ENCODE data around the gene OLAH. TPM values are rescaled to one million over a fixed set of nuclear protein-coding genes. Genes with fewer than 3 reads are reported as not detected.
A peak's percentile ranks its signal among the peaks of the same experiment; 100 is the strongest.

Gene OLAH
- total and polyA plus RNA-seq, 2 donors from 2014 or later: 0.50 to 0.52 TPM

- Histone ChIP-seq H3K9me3 (ENCODE audit: control insufficient read depth in 2 of 3, insufficient read depth in 1 of 3, low read length in 3 of 3) (no peaks in the 10 kb centered on the region), H3K27ac (ENCODE audit: low read depth in 2 of 2, low read length in 2 of 2) (no peak overlapping the region), H3K9ac (ENCODE audit: low read length in 3 of 3) (peak overlapping the region in 2 of 3 donors; percentile 39 to 58), H3K27me3 (ENCODE audit: control insufficient read depth, insufficient read depth, low read length) (no peaks in the 10 kb centered on the region), H3K36me3 (ENCODE audit: control insufficient read depth in 2 of 3, insufficient read depth in 3 of 3, low read length in 3 of 3) (peaks cover 2 to 20% (median 9%) of the 10 kb centered on the region in 3 donors), H3K4me1 (ENCODE audit: control insufficient read depth in 2 of 3, insufficient read depth in 2 of 3, low read depth in 1 of 3, low read length in 3 of 3) (peaks cover 0 to 2% (median 0%) of the 10 kb centered on the region in 3 donors), H3K4me3 (ENCODE audit: low read length in 3 of 3) (peak overlapping the region in 1 of 3 donors; percentile 35)
- intact Hi-C loops (cut with DNase I): no loop called here
- DNase-seq (peak in 4 of 5 donors; percentile 79 to 85 (median 80)), FAIRE-seq (no peak)
- TF ChIP-seq CTCF (IDR thresholded peaks at IDR 0.05; ENCODE audit: borderline replicate concordance, extremely low read depth, insufficient read depth): peak; percentile 78
These were observed 62.7 kb downstream of the OLAH start for GRCh38 chr10:15106352-15107013.

GRCh38 chr10:15112657-15113056 lies 68.9 kb downstream of the OLAH start:
- Histone ChIP-seq H3K9ac (ENCODE audit: low read length in 3 of 3) (no peak overlapping the region), H3K36me3 (ENCODE audit: control insufficient read depth in 2 of 3, insufficient read depth in 3 of 3, low read length in 3 of 3) (peaks cover 2 to 10% (median 4%) of the 10 kb centered on the region in 3 donors), H3K27ac (ENCODE audit: low read depth in 2 of 2, low read length in 2 of 2) (no peak overlapping the region), H3K9me3 (ENCODE audit: control insufficient read depth in 2 of 3, insufficient read depth in 1 of 3, low read length in 3 of 3) (no peaks in the 10 kb centered on the region), H3K27me3 (ENCODE audit: control insufficient read depth, insufficient read depth, low read length) (no peaks in the 10 kb centered on the region), H3K4me3 (ENCODE audit: low read length in 3 of 3) (no peak overlapping the region), H3K4me1 (ENCODE audit: control insufficient read depth in 2 of 3, insufficient read depth in 2 of 3, low read depth in 1 of 3, low read length in 3 of 3) (no peaks in the 10 kb centered on the region)
- FAIRE-seq (no peak), DNase-seq (peak in 1 of 5 donors; percentile 14)
- TF ChIP-seq CTCF (IDR thresholded peaks at IDR 0.05; ENCODE audit: borderline replicate concordance, extremely low read depth, insufficient read depth): no peak
- intact Hi-C loops (cut with DNase I): no loop called here

GRCh38 chr10:15113766-15114165 lies 70.0 kb downstream of the OLAH start:
- FAIRE-seq (no peak), DNase-seq (no peak)
- Histone ChIP-seq H3K36me3 (ENCODE audit: control insufficient read depth in 2 of 3, insufficient read depth in 3 of 3, low read length in 3 of 3) (peaks cover 2 to 14% (median 5%) of the 10 kb centered on the region in 3 donors), H3K9me3 (ENCODE audit: control insufficient read depth in 2 of 3, insufficient read depth in 1 of 3, low read length in 3 of 3) (no peaks in the 10 kb centered on the region), H3K4me1 (ENCODE audit: control insufficient read depth in 2 of 3, insufficient read depth in 2 of 3, low read depth in 1 of 3, low read length in 3 of 3) (no peaks in the 10 kb centered on the region), H3K9ac (ENCODE audit: low read length in 3 of 3) (no peak overlapping the region), H3K4me3 (ENCODE audit: low read length in 3 of 3) (no peak overlapping the region), H3K27ac (ENCODE audit: low read depth in 2 of 2, low read length in 2 of 2) (no peak overlapping the region), H3K27me3 (ENCODE audit: control insufficient read depth, insufficient read depth, low read length) (no peaks in the 10 kb centered on the region)
- TF ChIP-seq CTCF (IDR thresholded peaks at IDR 0.05; ENCODE audit: borderline replicate concordance, extremely low read depth, insufficient read depth): no peak
- intact Hi-C loops (cut with DNase I): no loop called here
